Central memory CD8-positive, alpha-beta T cell (primary cell): ENCODE data around the gene SLAMF6.
"Not testable (repeated sequence)": the region's sequence is repeated elsewhere in the genome, so short reads cannot be mapped to it uniquely, and the experiment has no call there.

Experiments
- ATAC-seq: fragments of 150-1000 bp; cut with Tn5 transposase; replicated peaks from 2 replicates; pipeline ENCODE4 v1.10.0; 2022; ENCODE audit warnings: mild to moderate bottlenecking, moderate FRiP score, moderate number of reproducible peaks; ENCODE audit not compliant: poor library complexity, severe bottlenecking; ENCODE audit errors: extremely low read depth
- DNase-seq, 2 donors: peaks; one replicate each; pipeline ENCODE4 v3.0.0; 2021; ENCODE audit warnings: low spot score in 2 of 2
- H3K27ac Mint-ChIP-seq: one replicate; pipeline ENCODE4 v1.8.0; 2022; ENCODE audit warnings: low read depth, mild to moderate bottlenecking, moderate library complexity, mixed read lengths
- H3K27me3 Mint-ChIP-seq: one replicate; pipeline ENCODE4 v1.8.0; 2022; ENCODE audit warnings: mixed read lengths
- H3K36me3 Mint-ChIP-seq: one replicate; pipeline ENCODE4 v1.8.0; 2022; ENCODE audit warnings: mild to moderate bottlenecking, moderate library complexity, mixed read lengths; ENCODE audit not compliant: insufficient read depth
- H3K4me1 Mint-ChIP-seq: one replicate; pipeline ENCODE4 v1.8.0; 2022; ENCODE audit warnings: mixed read lengths
- H3K4me3 Mint-ChIP-seq: one replicate; pipeline ENCODE4 v1.8.0; 2022; ENCODE audit warnings: mild to moderate bottlenecking, moderate library complexity, mixed read lengths
- H3K9me3 Mint-ChIP-seq: one replicate; pipeline ENCODE4 v1.8.0; 2022; ENCODE audit warnings: mixed read lengths

Gene SLAMF6

GRCh38 chr1:160522622-160523345 lies at the start of gene SLAMF6:
Gene SLAMF6, minus strand, starts transcription at chr1:160523255. Its CDS starts 63 bp downstream, at chr1:160523192.
- peak within 1 kb of the TSS; percentile 87 for H3K27ac Mint-ChIP-seq
- H3K36me3 Mint-ChIP-seq: peaks cover 24% of the 10 kb centered on the region
- ATAC-seq (peak; percentile 57), DNase-seq (peak in 1 of 2 donors; percentile 33)
- peaks cover 73% of the 10 kb centered on the region for H3K4me1 Mint-ChIP-seq
- peaks cover 7% of the 10 kb centered on the region for H3K9me3 Mint-ChIP-seq
- H3K27me3 Mint-ChIP-seq: no peaks in the 10 kb centered on the region
- peak within 1 kb of the TSS; percentile 88 for H3K4me3 Mint-ChIP-seq

GRCh38 chr1:160570840-160571239 lies 47.8 kb upstream of the SLAMF6 start:
- ATAC-seq: no peak
- Mint-ChIP-seq H3K9me3 (no peaks in the 10 kb centered on the region), H3K36me3 (peaks cover 19% of the 10 kb centered on the region), H3K27ac (peak overlapping the region; percentile 86), H3K27me3 (no peaks in the 10 kb centered on the region), H3K4me1 (peaks cover 88% of the 10 kb centered on the region), H3K4me3 (peak overlapping the region; percentile 46)
- DNase-seq: no peak

- Mint-ChIP-seq H3K4me1 (peaks cover 88% of the 10 kb centered on the region), H3K4me3 (peak overlapping the region; percentile 44), H3K27me3 (no peaks in the 10 kb centered on the region), H3K9me3 (no peaks in the 10 kb centered on the region), H3K36me3 (peaks cover 24% of the 10 kb centered on the region), H3K27ac (peak overlapping the region; percentile 86)
- ATAC-seq (no peak), DNase-seq (no peak)
Measured at GRCh38 chr1:160569806-160570205, 46.8 kb upstream of the SLAMF6 start.

GRCh38 chr1:160567858-160568682 lies 45.0 kb upstream of the SLAMF6 start:
- DNase-seq (peak; percentile 33 to 68), ATAC-seq (peak; percentile 94)
- Mint-ChIP-seq H3K27me3 (no peaks in the 10 kb centered on the region), H3K4me3 (peak overlapping the region; percentile 44), H3K27ac (peak overlapping the region; percentile 86), H3K9me3 (peaks cover 4% of the 10 kb centered on the region), H3K4me1 (peaks cover 85% of the 10 kb centered on the region), H3K36me3 (peaks cover 29% of the 10 kb centered on the region)

GRCh38 chr1:160567341-160567740 lies 44.3 kb upstream of the SLAMF6 start:
- peaks cover 4% of the 10 kb centered on the region for H3K9me3 Mint-ChIP-seq
- ATAC-seq (peak; percentile 37), DNase-seq (no peak)
- H3K27ac Mint-ChIP-seq: peak overlapping the region; percentile 86
- no peaks in the 10 kb centered on the region for H3K27me3 Mint-ChIP-seq
- H3K4me3 Mint-ChIP-seq: peak overlapping the region; percentile 44
- H3K4me1 Mint-ChIP-seq: peaks cover 84% of the 10 kb centered on the region
- H3K36me3 Mint-ChIP-seq: peaks cover 29% of the 10 kb centered on the region

- H3K36me3 Mint-ChIP-seq: peaks cover 31% of the 10 kb centered on the region
- ATAC-seq (no peak), DNase-seq (no peak)
- peak overlapping the region; percentile 35 for H3K4me3 Mint-ChIP-seq
- peaks cover 86% of the 10 kb centered on the region for H3K4me1 Mint-ChIP-seq
- H3K9me3 Mint-ChIP-seq: peaks cover 4% of the 10 kb centered on the region
- no peaks in the 10 kb centered on the region for H3K27me3 Mint-ChIP-seq
- H3K27ac Mint-ChIP-seq: peak overlapping the region; percentile 86
Measured at GRCh38 chr1:160565564-160565963, 42.5 kb upstream of the SLAMF6 start.

- not testable (repeated sequence) for H3K9me3 Mint-ChIP-seq, H3K27me3 Mint-ChIP-seq, DNase-seq, ATAC-seq, H3K27ac Mint-ChIP-seq
- Mint-ChIP-seq H3K4me3 (peak overlapping the region; percentile 73), H3K4me1 (peaks cover 94% of the 10 kb centered on the region), H3K36me3 (peaks cover 41% of the 10 kb centered on the region)
Measured at GRCh38 chr1:160563230-160563629, 40.2 kb upstream of the SLAMF6 start.

GRCh38 chr1:160562745-160563144 lies 39.7 kb upstream of the SLAMF6 start:
- peak overlapping the region; percentile 73 for H3K4me3 Mint-ChIP-seq
- peaks cover 94% of the 10 kb centered on the region for H3K4me1 Mint-ChIP-seq
- peak overlapping the region; percentile 99 for H3K27ac Mint-ChIP-seq
- peaks cover 37% of the 10 kb centered on the region for H3K36me3 Mint-ChIP-seq
- not testable (repeated sequence) for H3K27me3 Mint-ChIP-seq, H3K9me3 Mint-ChIP-seq, ATAC-seq, DNase-seq

GRCh38 chr1:160560806-160561205 lies 37.8 kb upstream of the SLAMF6 start:
- DNase-seq (no peak), ATAC-seq (peak; percentile 12)
- Mint-ChIP-seq H3K4me1 (peaks cover 80% of the 10 kb centered on the region), H3K27me3 (no peaks in the 10 kb centered on the region), H3K4me3 (peak overlapping the region; percentile 73), H3K36me3 (peaks cover 32% of the 10 kb centered on the region), H3K9me3 (peaks cover 4% of the 10 kb centered on the region), H3K27ac (peak overlapping the region; percentile 99)

GRCh38 chr1:160560045-160560705 lies 37.1 kb upstream of the SLAMF6 start:
- Mint-ChIP-seq H3K9me3 (peaks cover 4% of the 10 kb centered on the region), H3K4me1 (peaks cover 80% of the 10 kb centered on the region), H3K27me3 (no peaks in the 10 kb centered on the region), H3K27ac (peak overlapping the region; percentile 99), H3K36me3 (peaks cover 32% of the 10 kb centered on the region), H3K4me3 (peak overlapping the region; percentile 73)
- peak; percentile 30 for ATAC-seq
- DNase-seq: no peak

GRCh38 chr1:160559437-160559836 lies 36.4 kb upstream of the SLAMF6 start:
- peak overlapping the region; percentile 73 for H3K4me3 Mint-ChIP-seq
- peaks cover 73% of the 10 kb centered on the region for H3K4me1 Mint-ChIP-seq
- peak; percentile 63 for ATAC-seq
- not testable (repeated sequence) for H3K27me3 Mint-ChIP-seq, H3K9me3 Mint-ChIP-seq, DNase-seq
- peak overlapping the region; percentile 99 for H3K27ac Mint-ChIP-seq
- H3K36me3 Mint-ChIP-seq: peaks cover 28% of the 10 kb centered on the region

- H3K9me3 Mint-ChIP-seq: peaks cover 4% of the 10 kb centered on the region
- DNase-seq: no peak
- peak overlapping the region; percentile 99 for H3K27ac Mint-ChIP-seq
- peak; percentile 38 for ATAC-seq
- H3K27me3 Mint-ChIP-seq: no peaks in the 10 kb centered on the region
- peaks cover 32% of the 10 kb centered on the region for H3K36me3 Mint-ChIP-seq
- peaks cover 77% of the 10 kb centered on the region for H3K4me1 Mint-ChIP-seq
- H3K4me3 Mint-ChIP-seq: peak overlapping the region; percentile 73
Measured at GRCh38 chr1:160558660-160559380, 35.8 kb upstream of the SLAMF6 start.
